Measurements from ENCODE around the gene DTX4.

The DTX4 gene

GRCh38 chr11:59179121-59179520 is 7.2 kb downstream of the DTX4 start:
- no peak for TF ChIP-seq CTBP1 (IDR thresholded peaks at IDR 0.05; ENCODE audit: borderline replicate concordance)
- no peak for TF ChIP-seq LEF1 (IDR thresholded peaks at IDR 0.05; ENCODE audit: borderline replicate concordance)
- no peak for TF ChIP-seq FOXA1 (IDR thresholded peaks at IDR 0.05)
- no peak for TF ChIP-seq HDGF (IDR thresholded peaks at IDR 0.05; ENCODE audit: borderline replicate concordance)
- no peak for TF ChIP-seq SP1 (IDR thresholded peaks at IDR 0.05)
- TF ChIP-seq ZNF384 (IDR thresholded peaks at IDR 0.05) = no peak
- TF ChIP-seq FOXK2 (IDR thresholded peaks at IDR 0.05) = no peak
- no peak for TF ChIP-seq ELF4 (IDR thresholded peaks at IDR 0.05)
- TF ChIP-seq FOXM1 (IDR thresholded peaks at IDR 0.05; ENCODE audit: borderline replicate concordance) = no peak
- TF ChIP-seq NFRKB (IDR thresholded peaks at IDR 0.05) = no peak
- TF ChIP-seq PKNOX1 (IDR thresholded peaks at IDR 0.05) = no peak
- no peak for TF ChIP-seq TARDBP (IDR thresholded peaks at IDR 0.05)
- no peak for TF ChIP-seq BHLHE40 (IDR thresholded peaks at IDR 0.05; ENCODE audit: borderline replicate concordance)
- TF ChIP-seq L3MBTL2 (conservative IDR thresholded peaks at IDR 0.05) = no peak
- TF ChIP-seq SUZ12 (IDR thresholded peaks at IDR 0.05) = no peak
- no peak for TF ChIP-seq ARNT (IDR thresholded peaks at IDR 0.05)
- POLR2A ChIA-PET = no interaction called here
- no peak for DNase-seq (ENCODE audit: extremely low spot score)
- CTCF ChIA-PET = no interaction called here

- ChIA-PET POLR2A (no interaction called here), CTCF (no interaction called here)
- no peak for DNase-seq (ENCODE audit: extremely low spot score)
- no peak for TF ChIP-seq LEF1 (IDR thresholded peaks at IDR 0.05; ENCODE audit: borderline replicate concordance)
- TF ChIP-seq ARNT (IDR thresholded peaks at IDR 0.05) = no peak
- TF ChIP-seq FOXM1 (IDR thresholded peaks at IDR 0.05; ENCODE audit: borderline replicate concordance) = no peak
- TF ChIP-seq SP1 (IDR thresholded peaks at IDR 0.05) = no peak
- TF ChIP-seq SUZ12 (IDR thresholded peaks at IDR 0.05) = no peak
- TF ChIP-seq HDGF (IDR thresholded peaks at IDR 0.05; ENCODE audit: borderline replicate concordance) = no peak
- no peak for TF ChIP-seq FOXK2 (IDR thresholded peaks at IDR 0.05)
- TF ChIP-seq BHLHE40 (IDR thresholded peaks at IDR 0.05; ENCODE audit: borderline replicate concordance) = no peak
- no peak for TF ChIP-seq NFRKB (IDR thresholded peaks at IDR 0.05)
- no peak for TF ChIP-seq ELF4 (IDR thresholded peaks at IDR 0.05)
- TF ChIP-seq FOXA1 (IDR thresholded peaks at IDR 0.05) = no peak
- no peak for TF ChIP-seq PKNOX1 (IDR thresholded peaks at IDR 0.05)
- TF ChIP-seq TARDBP (IDR thresholded peaks at IDR 0.05) = no peak
- TF ChIP-seq CTBP1 (IDR thresholded peaks at IDR 0.05; ENCODE audit: borderline replicate concordance) = no peak
- TF ChIP-seq ZNF384 (IDR thresholded peaks at IDR 0.05) = no peak
- no peak for TF ChIP-seq L3MBTL2 (conservative IDR thresholded peaks at IDR 0.05)
Observed at GRCh38 chr11:59180168-59180776, 8.3 kb downstream of the DTX4 start.

- ChIA-PET CTCF (no interaction called here), POLR2A (no interaction called here)
- no peak for TF ChIP-seq TARDBP (IDR thresholded peaks at IDR 0.05)
- TF ChIP-seq FOXK2 (IDR thresholded peaks at IDR 0.05) = no peak
- no peak for TF ChIP-seq FOXA1 (IDR thresholded peaks at IDR 0.05)
- TF ChIP-seq PKNOX1 (IDR thresholded peaks at IDR 0.05) = no peak
- TF ChIP-seq CTBP1 (IDR thresholded peaks at IDR 0.05; ENCODE audit: borderline replicate concordance) = no peak
- no peak for TF ChIP-seq HDGF (IDR thresholded peaks at IDR 0.05; ENCODE audit: borderline replicate concordance)
- TF ChIP-seq ELF4 (IDR thresholded peaks at IDR 0.05) = no peak
- no peak for TF ChIP-seq NFRKB (IDR thresholded peaks at IDR 0.05)
- TF ChIP-seq BHLHE40 (IDR thresholded peaks at IDR 0.05; ENCODE audit: borderline replicate concordance) = no peak
- TF ChIP-seq LEF1 (IDR thresholded peaks at IDR 0.05; ENCODE audit: borderline replicate concordance) = no peak
- no peak for TF ChIP-seq SUZ12 (IDR thresholded peaks at IDR 0.05)
- no peak for TF ChIP-seq ARNT (IDR thresholded peaks at IDR 0.05)
- no peak for TF ChIP-seq L3MBTL2 (conservative IDR thresholded peaks at IDR 0.05)
- no peak for TF ChIP-seq FOXM1 (IDR thresholded peaks at IDR 0.05; ENCODE audit: borderline replicate concordance)
- TF ChIP-seq SP1 (IDR thresholded peaks at IDR 0.05) = no peak
- TF ChIP-seq ZNF384 (IDR thresholded peaks at IDR 0.05) = no peak
- no peak for DNase-seq (ENCODE audit: extremely low spot score)
Observed at GRCh38 chr11:59180907-59181306, 9.0 kb downstream of the DTX4 start.

GRCh38 chr11:59181746-59182456 is 10.0 kb downstream of the DTX4 start:
- DNase-seq (ENCODE audit: extremely low spot score) = no peak
- POLR2A ChIA-PET = no interaction called here
- CTCF ChIA-PET = no interaction called here
- TF ChIP-seq BHLHE40 (IDR thresholded peaks at IDR 0.05; ENCODE audit: borderline replicate concordance) = no peak
- no peak for TF ChIP-seq LEF1 (IDR thresholded peaks at IDR 0.05; ENCODE audit: borderline replicate concordance)
- no peak for TF ChIP-seq ARNT (IDR thresholded peaks at IDR 0.05)
- no peak for TF ChIP-seq FOXA1 (IDR thresholded peaks at IDR 0.05)
- no peak for TF ChIP-seq PKNOX1 (IDR thresholded peaks at IDR 0.05)
- no peak for TF ChIP-seq SP1 (IDR thresholded peaks at IDR 0.05)
- TF ChIP-seq FOXK2 (IDR thresholded peaks at IDR 0.05) = no peak
- TF ChIP-seq SUZ12 (IDR thresholded peaks at IDR 0.05) = no peak
- no peak for TF ChIP-seq ELF4 (IDR thresholded peaks at IDR 0.05)
- TF ChIP-seq NFRKB (IDR thresholded peaks at IDR 0.05) = no peak

GRCh38 chr11:59182457-59183151 is 10.7 kb downstream of the DTX4 start:
- ChIA-PET POLR2A (no interaction called here), CTCF (no interaction called here)
- DNase-seq (ENCODE audit: extremely low spot score) = no peak
- TF ChIP-seq BHLHE40 (IDR thresholded peaks at IDR 0.05; ENCODE audit: borderline replicate concordance) = no peak
- no peak for TF ChIP-seq CTBP1 (IDR thresholded peaks at IDR 0.05; ENCODE audit: borderline replicate concordance)
- TF ChIP-seq NFRKB (IDR thresholded peaks at IDR 0.05) = no peak
- TF ChIP-seq L3MBTL2 (conservative IDR thresholded peaks at IDR 0.05) = no peak
- TF ChIP-seq ZNF384 (IDR thresholded peaks at IDR 0.05) = no peak
- no peak for TF ChIP-seq LEF1 (IDR thresholded peaks at IDR 0.05; ENCODE audit: borderline replicate concordance)
- TF ChIP-seq ARNT (IDR thresholded peaks at IDR 0.05) = no peak
- no peak for TF ChIP-seq FOXM1 (IDR thresholded peaks at IDR 0.05; ENCODE audit: borderline replicate concordance)
- TF ChIP-seq FOXA1 (IDR thresholded peaks at IDR 0.05) = no peak
- no peak for TF ChIP-seq TARDBP (IDR thresholded peaks at IDR 0.05)
